HT-29 (cell line): Measurements from ENCODE around the gene ATP5PF. TPM values are rescaled to one million over a fixed set of nuclear protein-coding genes. Genes with fewer than 3 reads are reported as not detected.
A peak's percentile ranks its signal among the peaks of the same experiment; 100 is the strongest.
"Not testable (repeated sequence)": the region's sequence is repeated elsewhere in the genome, so short reads cannot be mapped to it uniquely, and the experiment has no call there.

Experiments used
- DNase-seq: peaks from one replicate; pipeline ENCODE4 v3.0.0-alpha.2; 2015; ENCODE audit warnings: low spot score
- total RNA-seq: library from RNA; depleted of rRNA; stranded (reverse); fragments of >200 nt; shearing (Covaris generic); gene quantifications from 2 replicates; pipeline ENCODE4 v1.2.3, GENCODE V29; 2014; rRNA removed

The ATP5PF gene
- total RNA-seq, 1 experiment from 2014 or later: 34.5 TPM

DNA sequence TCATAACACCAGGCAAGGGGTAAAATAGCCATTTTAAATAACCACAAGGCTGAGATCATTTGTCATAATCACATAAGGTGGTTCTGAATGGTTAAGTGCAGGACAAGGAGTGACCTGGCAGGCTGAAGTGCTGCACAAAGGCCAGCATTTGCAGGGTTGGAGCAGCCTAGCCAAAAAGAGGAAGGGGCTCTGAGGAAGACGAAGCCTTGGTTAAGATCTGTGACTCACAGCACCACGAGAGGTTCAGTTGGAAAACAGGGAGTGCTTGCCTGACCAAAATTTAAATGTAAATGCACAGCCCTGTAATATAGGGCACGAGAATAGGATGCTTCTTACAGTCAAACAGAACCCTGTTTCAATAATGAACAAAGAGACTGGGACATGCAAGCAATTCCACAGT, 12.1 kb downstream of the ATP5PF start:
- DNase-seq: no peak

DNA sequence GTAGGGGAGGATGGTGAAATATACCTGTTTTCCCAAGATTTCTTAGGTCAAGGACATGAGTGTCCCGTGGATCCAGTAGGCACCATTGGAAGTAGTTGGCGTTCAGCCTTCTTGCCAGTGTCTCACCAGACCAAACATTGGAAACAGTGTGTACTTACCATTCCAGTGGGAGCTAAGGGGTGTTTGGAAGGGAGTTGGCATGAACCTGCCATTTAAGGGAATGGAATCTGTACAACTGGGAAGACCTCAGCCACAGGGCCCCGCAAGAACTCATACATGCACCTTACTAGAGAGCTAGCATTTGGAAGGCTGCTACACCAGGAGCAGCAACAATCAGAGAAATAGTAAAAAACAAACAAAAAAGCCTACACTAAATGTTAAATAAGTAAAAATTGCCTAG, 12.7 kb downstream of the ATP5PF start:
- DNase-seq: no peak

DNA sequence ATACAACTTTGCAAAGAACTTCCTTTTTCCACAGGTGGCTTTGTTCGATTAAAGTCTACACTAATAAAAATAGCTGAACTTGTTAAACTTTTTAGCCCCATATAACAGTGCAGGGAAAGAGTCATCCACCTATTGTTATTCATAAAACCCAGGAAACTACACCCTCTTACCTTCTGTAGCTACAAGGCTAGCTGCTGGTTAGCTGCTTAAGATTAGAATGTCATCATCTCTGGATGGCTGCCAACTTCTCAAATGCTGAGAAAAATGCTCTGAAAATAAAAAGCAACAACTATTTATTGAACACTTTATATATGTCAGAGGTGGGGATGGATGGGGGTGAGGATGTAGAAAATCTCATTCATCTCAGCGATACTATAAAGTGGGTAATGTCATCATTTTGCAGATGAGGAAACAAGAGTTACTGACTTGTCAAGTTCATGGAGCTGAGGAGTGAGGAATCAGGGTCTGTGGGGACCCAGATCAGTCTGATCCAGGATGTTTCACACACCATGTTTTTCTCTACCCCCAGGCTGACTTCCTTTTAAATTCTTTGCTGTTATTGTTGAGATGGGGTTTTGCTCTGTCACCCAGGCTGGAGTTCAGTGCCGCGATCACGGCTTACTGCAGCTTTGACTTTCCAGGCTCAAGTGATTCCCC, 17.1 kb downstream of the ATP5PF start:
- peak; percentile 16 for DNase-seq

DNA sequence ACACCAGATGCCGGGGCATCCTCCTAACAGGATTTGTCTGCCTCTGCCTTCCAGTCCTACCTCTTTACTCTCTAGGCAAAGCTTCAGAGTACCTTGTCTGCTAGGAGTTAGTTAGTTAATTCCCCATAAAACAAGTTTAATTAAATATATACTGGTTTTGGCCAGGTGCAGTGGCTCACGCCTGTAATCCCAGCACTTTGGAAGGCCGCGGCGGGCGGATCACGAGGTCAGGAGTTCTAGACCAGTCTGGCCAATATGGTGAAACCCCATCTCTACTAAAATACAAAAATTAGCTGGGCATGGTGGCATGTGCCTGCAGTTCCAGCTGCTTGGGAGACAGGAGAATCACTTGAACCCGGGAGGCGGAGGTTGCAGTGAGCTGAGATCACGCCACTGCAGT, 20.6 kb downstream of the ATP5PF start:
- not testable (repeated sequence) for DNase-seq

DNA sequence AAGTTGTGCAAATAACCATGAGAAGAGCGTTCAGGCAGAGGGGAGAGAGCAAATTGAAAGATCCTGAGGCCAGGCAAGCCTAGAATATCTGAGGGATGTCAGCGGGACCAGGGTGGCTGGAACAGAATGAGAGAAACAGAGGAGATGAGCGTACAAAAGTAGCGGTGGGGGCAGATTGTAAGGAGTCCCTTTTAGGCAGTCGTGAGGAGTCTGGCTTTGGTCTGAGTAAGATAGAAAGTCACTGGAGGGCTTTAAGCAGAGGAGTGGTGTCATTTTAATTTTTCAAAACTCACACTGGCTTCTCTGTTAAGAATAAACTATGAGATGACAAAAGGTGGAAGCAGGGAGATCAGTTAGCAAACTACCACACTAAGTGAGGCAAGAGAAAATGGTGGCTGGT, 24.2 kb downstream of the ATP5PF start:
- no peak for DNase-seq

DNA sequence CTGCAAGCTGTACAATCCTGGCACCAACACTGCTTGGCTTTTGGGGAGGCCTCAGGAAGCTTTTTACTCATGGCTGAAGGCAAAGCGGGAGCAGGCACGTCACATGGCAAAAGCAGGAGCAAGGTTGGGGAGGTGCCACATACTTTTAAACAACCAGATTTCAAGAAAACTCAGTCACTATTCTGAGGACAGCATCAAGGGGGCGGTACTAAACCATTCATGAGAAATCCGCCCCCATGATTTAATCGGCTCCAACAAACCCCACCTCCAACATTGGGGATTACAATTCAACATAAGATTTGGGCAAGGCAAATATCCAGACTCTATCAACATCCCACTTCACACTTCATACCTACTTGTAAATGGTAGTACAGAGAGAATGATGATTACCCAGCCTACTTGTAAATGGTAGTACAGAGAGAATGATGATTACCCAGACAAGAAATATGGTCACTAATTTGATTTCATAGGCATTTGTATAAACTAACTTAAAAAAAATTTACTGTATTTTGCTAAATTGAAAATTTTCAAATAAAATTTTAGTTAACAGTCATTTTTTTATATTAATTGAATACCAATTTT, 24.9 kb downstream of the ATP5PF start:
- no peak for DNase-seq

DNA sequence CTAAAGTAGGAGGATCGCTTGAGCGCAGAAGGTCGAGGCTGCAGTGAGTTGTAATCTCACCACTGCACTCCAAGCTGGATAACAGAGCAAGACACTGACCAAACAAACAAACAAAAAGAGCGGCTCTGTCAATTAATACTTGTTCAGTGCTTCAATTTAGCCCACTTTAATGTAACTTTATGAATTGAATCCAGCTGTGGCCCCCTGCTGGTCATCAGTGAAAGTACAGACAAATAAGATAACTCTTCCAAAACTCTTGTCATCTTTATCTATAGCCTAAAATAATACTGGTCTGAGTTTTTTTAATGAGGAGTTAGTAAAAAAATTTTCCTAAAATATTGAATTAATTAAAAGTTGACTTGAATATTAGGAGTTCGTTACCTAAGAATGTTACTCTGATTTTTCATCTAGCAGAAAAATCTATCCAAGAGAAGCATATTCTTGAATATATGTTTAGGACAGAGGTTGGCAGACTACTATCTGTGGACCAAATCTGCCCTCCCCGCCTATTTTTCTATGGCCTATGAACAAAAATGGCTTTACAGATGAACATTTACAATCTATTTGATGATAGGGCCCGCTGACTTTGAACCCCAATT, 26.1 kb downstream of the ATP5PF start:
- peak; percentile 43 for DNase-seq

DNA sequence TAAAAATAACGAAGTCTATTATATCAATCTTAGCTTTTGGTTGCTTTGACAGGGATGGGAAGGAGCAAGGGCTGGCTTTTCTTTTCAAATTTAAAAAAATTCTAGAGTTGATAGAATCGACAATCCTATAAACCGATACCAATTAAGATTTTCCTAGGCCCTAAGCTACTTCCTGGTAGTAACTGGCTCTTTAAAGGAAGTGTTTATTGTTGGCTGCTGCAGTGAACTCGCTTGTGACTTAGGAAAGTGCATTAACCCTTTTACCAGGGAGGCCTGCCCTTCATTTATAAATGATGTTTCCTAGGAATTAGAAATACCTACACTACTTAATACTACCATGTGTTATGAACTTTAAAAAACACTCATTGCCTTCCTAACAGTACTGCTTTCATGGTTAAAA, 33.2 kb downstream of the ATP5PF start:
- DNase-seq: no peak

DNA sequence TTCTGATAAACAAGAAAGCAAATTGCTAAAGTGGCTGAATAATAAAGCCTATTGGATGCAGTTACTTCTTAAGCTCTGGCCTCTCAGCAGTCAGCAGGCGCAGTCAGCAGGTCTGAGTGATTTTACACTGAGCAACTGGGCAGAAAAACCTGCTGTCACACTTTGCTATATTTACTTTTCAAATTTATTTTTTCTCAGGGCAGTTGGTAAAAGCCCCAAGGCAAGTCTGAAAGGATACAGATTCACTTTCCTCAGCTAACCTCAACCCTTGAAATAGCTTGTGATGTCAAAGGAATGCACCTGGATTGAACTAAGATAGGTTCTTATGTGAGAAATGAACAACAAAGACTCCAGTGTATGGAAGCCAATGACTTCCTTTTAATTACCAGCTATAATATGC, 34.0 kb downstream of the ATP5PF start:
- no peak for DNase-seq

DNA sequence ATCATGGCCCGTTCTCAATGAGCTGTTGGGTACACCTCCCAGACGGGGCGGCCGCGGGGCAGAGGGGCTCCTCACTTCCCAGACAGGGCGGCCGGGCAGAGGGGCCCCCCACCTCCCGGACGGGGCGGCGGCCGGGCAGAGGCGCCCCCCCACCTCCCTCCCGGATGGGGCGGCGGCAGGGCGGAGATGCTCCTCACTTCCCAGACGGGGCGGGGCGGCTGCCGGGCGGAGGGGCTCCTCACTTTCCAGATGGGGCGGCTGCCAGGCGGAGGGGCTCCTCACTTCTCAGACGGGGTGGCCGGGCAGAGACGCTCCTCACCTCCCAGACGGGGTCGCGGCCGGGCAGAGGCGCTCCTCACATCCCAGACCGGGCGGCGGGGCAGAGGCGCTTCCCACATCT, 39.2 kb downstream of the ATP5PF start:
- DNase-seq: not testable (repeated sequence)

DNA sequence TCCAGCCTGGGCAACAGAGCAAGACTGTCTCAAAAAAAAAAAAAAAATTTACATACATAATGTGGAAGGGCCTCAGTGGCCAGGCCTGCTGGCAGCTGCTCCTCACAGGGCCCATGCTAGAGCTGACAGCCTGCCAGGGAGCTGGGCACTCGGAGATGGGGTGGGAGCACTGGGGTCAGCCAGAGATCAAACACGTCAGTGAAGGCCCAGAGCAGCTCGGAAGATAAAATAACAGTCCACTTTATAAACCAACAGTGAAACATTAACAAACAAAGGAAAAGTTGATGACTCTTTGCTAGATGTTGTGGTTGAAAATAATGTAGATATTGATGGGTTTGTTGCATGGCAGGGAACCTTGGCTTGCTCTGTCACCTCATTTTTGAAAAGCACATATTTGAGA, 42.7 kb downstream of the ATP5PF start:
- no peak for DNase-seq

DNA sequence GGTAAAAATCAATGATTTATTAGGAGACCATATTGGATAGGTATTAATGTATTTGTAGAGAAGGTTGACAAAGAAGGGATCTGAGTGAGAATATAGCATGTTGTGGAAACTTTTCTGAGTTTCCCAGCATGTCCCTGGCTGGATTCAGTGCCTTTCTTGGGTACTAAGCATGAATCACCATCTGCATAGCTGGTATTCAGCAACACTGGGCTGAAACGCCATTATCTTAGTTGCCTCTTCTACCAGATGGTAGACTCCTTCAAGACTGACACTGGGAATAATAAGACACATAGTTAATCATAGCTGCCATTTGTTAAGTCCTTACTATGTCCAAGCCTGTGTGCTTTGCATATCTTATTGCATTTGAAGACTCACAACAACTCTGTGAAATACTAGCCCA, 45.5 kb downstream of the ATP5PF start:
- DNase-seq: no peak

DNA sequence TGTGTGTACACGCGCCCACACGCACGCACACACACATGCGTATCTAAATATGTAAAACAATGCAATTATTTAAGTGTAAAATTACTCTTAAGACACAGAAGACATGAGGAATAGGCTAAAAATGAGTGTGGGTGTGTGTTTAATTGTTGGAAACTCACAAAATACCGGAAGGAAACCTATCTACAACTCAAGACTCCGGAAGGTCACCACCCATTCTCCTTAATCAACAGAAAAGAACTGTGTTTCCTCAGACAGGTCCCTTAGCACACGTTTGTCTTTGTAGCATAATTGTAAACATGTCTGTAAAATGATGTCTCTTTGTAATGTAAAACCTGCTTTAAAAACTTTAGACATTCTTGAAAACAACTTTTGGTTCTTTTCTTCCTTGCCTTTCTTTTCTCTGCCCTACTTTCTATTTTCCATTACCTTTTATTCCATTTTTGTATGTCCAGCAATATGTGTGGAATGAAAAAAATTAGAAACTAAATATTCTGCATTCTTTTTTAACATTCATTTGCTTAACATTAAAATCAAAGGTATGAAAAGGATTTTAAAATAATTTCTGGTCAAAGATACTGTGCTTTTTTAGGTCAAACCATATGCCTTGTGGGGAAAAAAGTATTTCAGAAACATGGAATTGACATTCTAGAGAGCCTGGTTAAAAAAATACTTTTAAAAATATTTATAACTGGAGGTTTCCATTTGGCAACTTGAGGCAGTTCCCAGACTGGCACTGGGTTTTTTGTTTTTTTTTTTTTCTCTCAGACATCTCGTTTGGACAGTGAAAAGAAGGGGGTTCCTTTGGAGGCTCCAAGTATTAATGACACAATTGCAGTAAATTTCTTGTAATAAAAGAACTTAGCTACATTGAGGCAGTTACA, 46.2 kb downstream of the ATP5PF start:
- DNase-seq: no peak

DNA sequence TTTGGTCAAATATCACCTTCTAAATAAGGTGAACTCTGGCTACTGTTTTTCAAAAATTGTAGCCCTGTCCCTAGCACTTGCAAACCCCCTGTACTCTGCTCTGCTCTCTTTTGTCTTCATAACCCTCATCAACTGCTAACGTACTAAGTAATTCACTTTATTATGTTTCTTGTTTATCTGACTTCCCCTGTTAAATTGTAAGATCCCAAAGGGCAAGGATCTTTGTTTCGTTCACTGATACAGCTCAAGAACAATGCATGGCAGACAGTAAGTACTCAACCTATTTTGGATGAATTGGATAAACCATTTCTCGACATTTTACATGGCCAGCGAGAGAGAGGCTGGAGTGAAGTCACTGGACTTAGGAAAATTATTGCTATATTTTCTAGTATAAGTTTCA, 46.9 kb downstream of the ATP5PF start:
- DNase-seq: no peak

DNA sequence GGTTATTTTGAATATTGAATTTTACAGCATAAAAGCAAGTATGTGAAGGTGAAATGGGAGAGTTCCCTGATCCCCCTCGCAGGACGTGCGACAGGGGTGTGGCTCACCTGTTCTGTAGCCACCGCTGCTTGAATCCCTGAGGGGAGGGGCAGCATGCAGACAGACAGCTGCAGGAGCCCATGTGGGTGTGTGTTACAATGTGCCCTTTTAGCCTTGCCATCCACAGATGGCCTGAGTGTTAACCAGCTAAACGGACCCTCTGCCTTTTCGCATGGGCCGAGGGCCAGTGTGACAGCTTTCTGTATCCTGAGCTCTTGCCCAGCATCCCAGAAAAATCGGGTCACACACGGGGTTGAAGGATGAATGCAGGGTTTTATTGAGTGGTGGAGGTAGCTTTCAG, 52.3 kb downstream of the ATP5PF start:
- DNase-seq: no peak

DNA sequence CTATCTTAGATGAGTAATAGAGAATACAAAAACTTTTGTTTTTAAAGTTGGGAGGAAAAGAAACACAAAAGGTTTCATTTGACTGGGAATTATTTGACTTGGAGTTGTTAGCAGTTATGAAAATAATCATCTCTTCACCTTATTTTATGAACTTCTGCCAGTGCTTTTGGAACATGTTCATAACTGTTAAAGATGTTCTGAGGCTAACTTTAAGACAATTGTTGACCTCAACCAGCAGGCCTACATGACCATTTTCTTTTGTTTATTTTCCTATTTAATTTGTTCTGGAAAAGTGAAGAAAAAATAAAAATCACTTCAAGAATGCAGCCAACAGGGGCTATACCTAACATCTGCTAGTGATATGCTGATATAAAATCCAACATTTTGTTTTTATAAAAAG, 58.3 kb downstream of the ATP5PF start:
- DNase-seq: no peak

Other genes starting within 250 kb of the ATP5PF start
- gene MRPL39, start 127.4 kb downstream of the ATP5PF start, total RNA-seq: 18.6 and 21.3 TPM in 2 replicates
- not detected in 2 replicates for gene JAM2, start 95.6 kb downstream of the ATP5PF start, total RNA-seq
- gene GABPA, start 68 bp upstream of the ATP5PF start, total RNA-seq: 5.9 and 6.3 TPM in 2 replicates